PFSK-1 (cell line): ENCODE results near the gene CPPED1.

Experiments
- FOXP2 ChIP-seq: optimal IDR thresholded peaks from 2 replicates; pipeline ENCODE3; 2011; ENCODE audit warnings: borderline replicate concordance, control low read depth, inconsistent platforms; ENCODE audit not compliant: insufficient read depth; ENCODE audit errors: extremely low read length, extremely low read depth
- POLR2AphosphoS5 ChIP-seq: IDR thresholded peaks from 2 replicates; pipeline ENCODE4 v1.6.1; 2012; ENCODE audit warnings: low read depth, mild to moderate bottlenecking, control low read depth, low read length, moderate library complexity
- REST ChIP-seq, 2 experiments: IDR thresholded peaks; 2 replicates each; pipeline versions ENCODE4 v1.6.1 to v1.8.0; 2011 to 2012; ENCODE audit warnings: low read depth in 2 of 2, low read length in 2 of 2, control low read depth in 1 of 2, inconsistent platforms in 1 of 2, mild to moderate bottlenecking in 1 of 2, moderate library complexity in 1 of 2; ENCODE audit not compliant: insufficient read depth in 1 of 2
- SIN3A ChIP-seq: IDR thresholded peaks from 2 replicates; pipeline ENCODE4 v1.6.1; 2012; ENCODE audit warnings: mild to moderate bottlenecking, low read length, moderate library complexity, borderline replicate concordance; ENCODE audit not compliant: insufficient read depth
- TAF1 ChIP-seq: IDR thresholded peaks from 2 replicates; pipeline ENCODE4 v1.6.1; 2012; ENCODE audit warnings: low read length, control low read depth, borderline replicate concordance; ENCODE audit not compliant: insufficient read depth

Gene CPPED1

GRCh38 chr16:12758031-12758669 is 45.5 kb downstream of the CPPED1 start:
- TF ChIP-seq FOXP2 (no peak), SIN3A (no peak), POLR2AphosphoS5 (no peak)

- TF ChIP-seq SIN3A: no peak
- TF ChIP-seq REST (IDR thresholded peaks at IDR 0.05; ENCODE audit: insufficient read depth in 1 of 2, low read depth in 2 of 2, low read length in 2 of 2): no peak
- TF ChIP-seq POLR2AphosphoS5: no peak
- no peak for TF ChIP-seq TAF1
- no peak for TF ChIP-seq FOXP2
Measured at GRCh38 chr16:12757546-12757945, 46.1 kb downstream of the CPPED1 start.

GRCh38 chr16:12754824-12755543 is 48.7 kb downstream of the CPPED1 start:
- TF ChIP-seq FOXP2: no peak
- no peak for TF ChIP-seq POLR2AphosphoS5
- no peak for TF ChIP-seq SIN3A

- TF ChIP-seq REST (IDR thresholded peaks at IDR 0.05; ENCODE audit: insufficient read depth in 1 of 2, low read depth in 2 of 2, low read length in 2 of 2) (no peak), POLR2AphosphoS5 (no peak), SIN3A (no peak), FOXP2 (no peak), TAF1 (no peak)
Measured at GRCh38 chr16:12753203-12754023, 50.3 kb downstream of the CPPED1 start.

GRCh38 chr16:12752159-12752558 is 51.5 kb downstream of the CPPED1 start:
- TF ChIP-seq TAF1 (no peak), FOXP2 (no peak), SIN3A (no peak), REST (IDR thresholded peaks at IDR 0.05; ENCODE audit: insufficient read depth in 1 of 2, low read depth in 2 of 2, low read length in 2 of 2) (no peak), POLR2AphosphoS5 (no peak)
